Forelimb muscle (tissue), 1 donor: ENCODE results near the gene STRN4. TPM values are rescaled to one million over a fixed set of nuclear protein-coding genes. Genes with fewer than 3 reads are reported as not detected.
"Not testable (repeated sequence)": the region's sequence is repeated elsewhere in the genome, so short reads cannot be mapped to it uniquely, and the experiment has no call there.

Experiments used
- DNase-seq: peaks from one replicate; pipeline ENCODE4 v3.0.0-alpha.2; 2013; ENCODE audit warnings: low read depth
- polyA plus RNA-seq: library from polyadenylated mRNA; unstranded; fragments of 120-200 nt; gene quantifications from one replicate; pipeline ENCODE4 v1.2.1, GENCODE V29; 2013; ENCODE audit not compliant: insufficient read length

Gene STRN4
- polyA plus RNA-seq, 1 donor, result 46.7 TPM

- DNase-seq, result no peak
These were observed 26.1 kb upstream of the STRN4 start for GRCh38 chr19:46772170-46773017.

GRCh38 chr19:46768746-46769145 is 22.5 kb upstream of the STRN4 start:
- DNase-seq, result not testable (repeated sequence)

GRCh38 chr19:46766569-46767317 is 20.5 kb upstream of the STRN4 start:
- DNase-seq, result no peak

GRCh38 chr19:46764817-46765291 is 18.6 kb upstream of the STRN4 start:
- no peak for DNase-seq

GRCh38 chr19:46762245-46762890 is 16.1 kb upstream of the STRN4 start:
- no peak for DNase-seq

GRCh38 chr19:46761418-46761831 is 15.2 kb upstream of the STRN4 start:
- no peak for DNase-seq

GRCh38 chr19:46760897-46761296 is 14.6 kb upstream of the STRN4 start:
- DNase-seq, result not testable (repeated sequence)

- no peak for DNase-seq
These were observed 14.1 kb upstream of the STRN4 start for GRCh38 chr19:46760363-46760762.

GRCh38 chr19:46759817-46760333 is 13.6 kb upstream of the STRN4 start:
- no peak for DNase-seq

- no peak for DNase-seq
These were observed 13.0 kb upstream of the STRN4 start for GRCh38 chr19:46759206-46759605.

GRCh38 chr19:46756544-46756888 is 10.3 kb upstream of the STRN4 start:
- no peak for DNase-seq

- no peak for DNase-seq
These were observed 9.7 kb upstream of the STRN4 start for GRCh38 chr19:46755853-46756543.

- DNase-seq, result no peak
These were observed 9.0 kb upstream of the STRN4 start for GRCh38 chr19:46755077-46755852.

- DNase-seq, result no peak
These were observed 7.3 kb upstream of the STRN4 start for GRCh38 chr19:46753420-46754155.

- no peak for DNase-seq
These were observed 2.3 kb upstream of the STRN4 start for GRCh38 chr19:46748325-46749109.

- DNase-seq, result no peak
These were observed 549 bp downstream of the STRN4 start, which contains the start of gene FKRP for GRCh38 chr19:46745521-46746280. TSS of gene FKRP (plus strand) at chr19:46746057. CDS start at chr19:46755451, 9,394 bp downstream.

GRCh38 chr19:46745030-46745429 is 1.2 kb downstream of the STRN4 start:
- DNase-seq, result no peak

GRCh38 chr19:46744005-46744691 is 2.1 kb downstream of the STRN4 start:
- no peak for DNase-seq
